A204.1 (cell line): ENCODE results near the gene ZNF213.
"Not testable (repeated sequence)": the region's sequence is repeated elsewhere in the genome, so short reads cannot be mapped to it uniquely, and the experiment has no call there.

ENCODE experiments used
- FAIRE-seq: peaks from 2 replicates; lab custom pipeline; 2012; peaks lifted over from hg19 to GRCh38; lab: Jason Lieb, UNC

Gene ZNF213

GRCh38 chr16:3129137-3130131, 5.4 kb upstream of the ZNF213 start:
- FAIRE-seq = peak; percentile 25

DNA sequence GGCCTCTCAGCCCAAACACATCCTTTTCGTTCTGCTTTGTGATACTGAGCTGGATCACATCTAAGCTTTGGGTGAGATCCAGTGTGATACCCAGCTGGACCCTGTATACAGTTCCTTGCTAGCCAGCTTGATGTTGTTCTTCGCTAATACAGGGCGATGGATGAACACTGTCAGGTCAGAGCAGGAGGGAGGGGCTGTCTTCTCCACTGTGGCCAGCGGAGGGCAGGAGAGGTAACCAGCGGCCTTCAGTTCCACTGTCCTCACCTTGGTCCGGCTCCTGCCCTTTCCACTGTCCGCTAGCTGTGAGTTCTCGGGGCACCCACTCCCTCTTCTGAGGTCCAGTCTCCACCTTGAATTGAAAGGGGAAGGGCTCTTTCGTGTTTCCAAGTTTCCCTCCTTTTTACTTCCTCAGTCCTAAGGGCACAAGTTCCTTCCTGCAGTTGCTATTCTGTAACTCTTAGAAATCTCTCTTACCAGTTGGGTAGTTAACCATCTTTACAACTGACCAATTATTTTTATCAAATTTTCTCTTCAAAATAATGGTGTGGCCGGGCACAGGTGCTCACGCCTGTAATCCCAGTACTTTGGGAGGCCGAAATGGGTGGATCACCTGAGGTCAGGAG, 3.0 kb upstream of the ZNF213 start:
- FAIRE-seq = no peak

DNA sequence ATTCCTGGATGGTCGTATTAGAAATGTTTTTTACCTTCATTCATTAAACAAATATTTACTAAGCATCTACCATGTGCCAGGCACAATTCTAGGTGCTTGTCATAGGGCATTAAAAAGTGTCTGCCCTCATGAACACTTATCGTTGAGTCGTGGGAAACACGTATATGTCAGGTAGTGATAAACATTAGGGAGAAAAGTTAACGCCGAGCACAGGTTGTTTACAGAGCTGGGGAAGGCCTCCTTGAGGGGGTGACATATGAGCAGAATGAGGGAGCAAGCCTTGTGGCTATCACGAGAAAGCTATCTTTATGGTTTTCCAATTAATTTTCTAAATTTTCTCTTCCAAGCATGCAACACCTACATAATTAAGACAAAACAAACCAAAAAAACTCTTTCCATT, 985 bp upstream of the ZNF213 start:
- no peak for FAIRE-seq

DNA sequence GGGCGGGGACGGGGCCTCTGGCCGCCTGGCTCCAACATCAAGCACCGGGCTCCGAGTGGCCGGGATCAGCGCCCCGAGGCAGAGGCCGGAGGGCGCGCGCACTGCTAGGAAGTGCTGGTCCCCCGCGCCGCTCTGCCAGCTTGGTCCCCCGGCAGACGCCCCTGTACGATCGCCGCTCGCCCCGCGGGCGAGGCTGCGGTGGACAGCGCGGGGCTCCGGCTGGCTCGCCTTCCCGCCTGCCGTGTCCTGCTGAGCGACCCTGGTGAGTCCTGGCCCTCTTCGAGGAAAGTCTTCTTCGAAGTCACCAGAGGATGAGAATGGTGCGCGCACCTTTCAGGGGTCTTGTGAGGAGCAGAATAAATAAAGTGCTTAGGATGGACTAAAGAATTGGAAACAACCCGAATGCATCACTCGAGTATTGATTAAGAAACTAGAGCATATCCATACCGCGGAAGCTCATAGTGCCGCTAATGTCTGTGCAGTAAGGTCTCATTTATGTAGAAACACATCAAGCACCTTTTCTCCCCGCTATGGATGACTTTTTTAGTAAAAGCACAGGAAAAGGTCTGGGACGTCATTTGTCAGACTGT, 392 bp downstream of the ZNF213 start:
- FAIRE-seq = no peak

- no peak for FAIRE-seq
Observed at GRCh38 chr16:3137267-3137666, 2.4 kb downstream of the ZNF213 start.

- FAIRE-seq = no peak
Observed at GRCh38 chr16:3138342-3138741, 3.5 kb downstream of the ZNF213 start.

- FAIRE-seq = no peak
Observed at GRCh38 chr16:3138823-3139426, 4.1 kb downstream of the ZNF213 start.

DNA sequence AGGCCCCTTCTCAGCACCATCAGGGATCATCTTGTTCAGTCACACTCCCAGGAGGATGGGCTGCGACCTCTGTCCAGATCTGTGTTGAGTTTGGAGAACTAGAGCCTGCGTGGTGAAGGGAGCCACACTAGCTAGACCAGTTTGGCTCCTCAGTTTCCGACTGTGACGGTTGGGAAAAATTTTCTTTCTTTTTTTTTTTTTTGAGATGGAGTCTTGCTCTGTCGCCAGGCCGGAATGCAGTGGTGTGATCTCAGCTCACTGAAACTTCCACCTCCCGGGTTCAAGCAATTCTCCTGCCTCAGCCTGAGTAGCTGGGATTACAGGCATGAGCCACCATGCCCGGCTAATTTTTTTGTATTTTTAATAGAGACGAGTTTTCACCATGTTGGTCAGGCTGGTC, 4.7 kb downstream of the ZNF213 start:
- not testable (repeated sequence) for FAIRE-seq

- FAIRE-seq = no peak
Observed at GRCh38 chr16:3140603-3141427, 6.0 kb downstream of the ZNF213 start.

GRCh38 chr16:3141781-3142311, 7.0 kb downstream of the ZNF213 start:
- no peak for FAIRE-seq

DNA sequence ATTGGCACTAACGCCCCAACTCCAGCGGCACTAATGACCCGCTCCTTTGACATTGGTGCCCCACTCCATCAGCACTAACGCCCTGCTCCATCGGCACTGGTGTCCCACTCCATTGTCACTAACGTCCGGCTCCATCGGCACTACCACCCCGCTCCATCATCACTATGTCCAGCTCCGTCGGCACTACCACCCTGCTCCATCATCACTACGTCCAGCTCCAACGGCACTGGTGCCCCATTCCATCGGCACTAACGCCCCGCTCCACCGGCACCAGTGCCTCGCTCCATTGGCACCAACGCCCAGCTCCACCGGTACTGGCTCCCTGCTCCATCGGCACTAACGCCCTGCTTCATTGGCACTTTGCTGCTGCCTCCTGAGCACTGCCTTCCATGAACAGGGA, 7.5 kb downstream of the ZNF213 start:
- FAIRE-seq = no peak

DNA sequence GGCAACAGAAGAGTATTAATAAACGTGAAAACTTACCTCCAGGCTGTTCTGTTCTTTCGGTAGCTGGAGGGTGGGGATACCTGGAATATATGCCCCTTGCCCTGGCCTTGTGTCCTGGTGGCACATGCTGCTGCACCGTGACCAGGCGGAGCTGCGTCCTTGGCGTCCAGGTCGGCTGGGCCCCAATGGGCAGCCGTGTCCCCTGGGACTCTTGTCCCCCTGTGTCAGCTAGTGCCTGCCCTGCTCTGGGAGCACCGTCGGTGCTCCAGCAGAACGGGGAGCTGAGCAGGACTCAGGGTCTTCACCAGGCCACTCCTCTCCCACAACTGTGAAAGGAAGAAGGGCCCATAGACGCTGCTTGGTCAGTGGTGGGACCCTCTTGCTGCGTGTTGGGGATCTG, 7.9 kb downstream of the ZNF213 start:
- FAIRE-seq = no peak

DNA sequence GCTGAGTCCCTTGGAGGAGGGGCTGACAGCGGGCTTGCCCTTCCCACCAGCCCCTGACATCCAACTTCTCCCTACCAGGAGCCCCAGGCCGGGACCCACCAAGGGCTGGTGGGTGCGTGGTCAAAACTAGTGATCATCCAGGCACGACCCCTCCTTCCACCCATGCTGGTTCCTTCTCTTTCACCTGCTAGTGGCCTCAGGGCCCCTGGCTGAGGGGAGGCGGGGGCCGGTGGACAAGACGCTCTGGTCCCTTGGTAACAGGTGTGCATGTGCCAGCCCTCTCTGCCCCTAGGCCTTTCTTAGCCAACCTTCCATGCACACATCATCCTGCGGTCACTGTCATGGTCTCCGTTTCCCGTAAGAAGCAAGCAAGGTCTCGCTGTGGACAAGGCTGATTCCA, 8.4 kb downstream of the ZNF213 start:
- FAIRE-seq = no peak

GRCh38 chr16:3143598-3144320, 8.9 kb downstream of the ZNF213 start:
- FAIRE-seq = no peak

DNA sequence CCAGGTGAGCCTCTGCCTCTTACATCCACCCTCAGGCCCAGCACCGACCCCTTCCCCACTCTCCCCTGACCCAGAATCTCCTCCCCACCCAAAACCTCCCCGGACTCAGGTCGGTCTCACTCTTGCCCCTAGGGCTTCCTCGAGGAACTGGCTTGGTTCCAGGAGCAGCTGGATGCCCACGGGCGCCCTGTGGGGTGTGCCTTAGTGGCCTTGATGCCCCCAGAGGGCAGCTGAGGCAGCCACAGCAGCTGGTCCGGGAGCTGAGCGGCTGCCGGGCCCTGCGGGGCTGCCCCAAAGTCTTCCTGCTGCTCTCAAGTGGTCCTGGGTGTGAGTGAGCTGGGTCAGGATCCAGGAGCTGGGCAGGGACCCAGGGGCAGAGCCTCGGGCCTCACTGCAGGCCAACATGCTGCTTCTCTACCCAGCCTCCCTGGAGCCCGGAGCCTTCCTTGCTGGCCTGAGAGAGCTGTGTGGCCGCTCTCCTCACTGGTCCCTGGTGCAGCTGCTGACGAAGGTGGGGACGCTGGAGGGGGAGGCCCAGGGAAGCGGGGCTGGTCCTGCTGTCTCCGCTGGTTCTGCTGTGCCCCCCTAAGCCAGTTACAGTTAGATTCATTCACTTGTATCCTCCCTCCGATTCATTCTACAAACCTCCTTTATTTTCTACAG, 9.6 kb downstream of the ZNF213 start:
- no peak for FAIRE-seq

GRCh38 chr16:3145151-3145550, 10.3 kb downstream of the ZNF213 start:
- no peak for FAIRE-seq

DNA sequence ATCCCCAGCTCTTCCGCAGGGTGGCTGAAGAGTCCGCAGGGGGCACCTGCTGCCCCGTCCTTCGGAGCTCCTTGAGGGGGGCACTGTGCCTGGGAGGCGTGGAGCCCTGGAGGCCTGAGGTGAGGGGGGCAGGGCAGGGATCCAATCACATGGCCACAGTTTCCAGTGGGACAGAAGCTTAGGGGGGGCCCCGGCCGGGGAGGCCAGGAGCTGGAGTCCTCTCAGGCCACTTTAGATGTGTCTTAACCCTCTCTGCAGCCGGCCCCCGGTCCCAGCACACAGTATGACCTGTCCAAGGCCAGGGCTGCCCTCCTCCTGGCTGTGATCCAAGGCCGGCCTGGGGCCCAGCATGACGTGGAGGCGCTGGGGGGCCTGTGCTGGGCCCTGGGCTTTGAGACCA, 10.8 kb downstream of the ZNF213 start:
- no peak for FAIRE-seq

- FAIRE-seq = no peak
Observed at GRCh38 chr16:3147046-3147756, 12.4 kb downstream of the ZNF213 start.

DNA sequence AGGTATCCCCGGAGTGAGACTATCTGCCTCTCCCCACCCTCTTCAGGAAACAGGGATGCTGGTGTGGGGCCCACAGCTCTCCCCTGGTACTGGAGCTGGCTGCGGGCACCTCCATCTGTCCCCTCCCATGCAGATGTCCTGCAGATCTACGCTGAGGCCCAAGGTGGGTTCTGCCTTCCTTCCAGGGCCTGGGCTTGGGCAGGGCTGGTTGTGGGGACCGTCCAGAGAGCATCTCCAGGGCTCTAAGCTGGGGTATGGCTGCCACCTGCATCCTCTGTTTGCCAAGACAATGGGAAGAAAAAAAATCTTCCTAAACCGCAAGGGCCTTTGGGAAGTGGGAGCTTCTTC, 12.9 kb downstream of the ZNF213 start:
- FAIRE-seq = no peak
